Measurements from ENCODE around the gene CTRL.

Gene CTRL

DNA sequence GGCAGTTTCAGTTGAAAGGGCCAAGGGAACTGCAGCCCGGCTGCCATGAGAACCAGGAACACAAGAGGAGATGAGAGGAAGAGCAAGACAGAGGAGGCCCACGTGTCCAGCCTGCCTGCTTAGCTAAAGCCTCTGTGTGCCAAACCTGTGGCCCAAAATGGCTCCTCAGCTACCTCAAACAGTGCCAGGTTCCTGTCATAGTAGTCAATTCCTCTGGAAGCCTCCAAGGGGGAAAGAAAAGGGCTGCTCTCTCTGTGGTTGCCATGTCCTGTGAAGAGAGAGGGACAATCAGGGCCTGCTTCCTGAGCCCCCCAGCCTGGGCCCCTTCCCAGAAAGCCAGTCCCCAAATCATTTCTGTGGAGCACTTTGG, 31.6 kb upstream of the CTRL start:
- DNase-seq (ENCODE audit: low read depth in 2 of 2, low spot score in 1 of 2) = no peak

- DNase-seq (ENCODE audit: low read depth in 2 of 2, low spot score in 1 of 2) = no peak
Measured at GRCh38 chr16:67962135-67962534, 30.5 kb upstream of the CTRL start.

DNA sequence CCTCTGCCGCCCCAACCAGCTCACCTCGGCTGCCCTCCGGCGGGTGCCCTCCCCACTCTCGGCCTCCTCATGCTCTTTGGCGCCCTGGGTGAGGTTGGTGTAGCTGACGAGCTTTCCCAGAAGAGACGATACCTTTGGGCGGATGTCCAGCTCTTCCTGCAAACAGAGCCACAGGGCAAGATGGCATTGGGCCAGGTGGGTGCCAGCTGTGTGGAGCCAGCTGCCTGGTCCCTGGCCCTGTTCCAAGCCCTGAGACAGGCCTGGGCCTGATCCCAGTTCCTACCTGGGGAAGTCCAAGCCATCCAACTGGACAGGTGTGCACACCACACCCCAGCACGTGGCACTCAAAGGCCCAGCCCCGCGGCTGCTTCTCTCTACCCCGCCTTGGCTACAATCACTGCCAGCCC, 29.9 kb upstream of the CTRL start:
- no peak for DNase-seq (ENCODE audit: low read depth in 2 of 2, low spot score in 1 of 2)

DNA sequence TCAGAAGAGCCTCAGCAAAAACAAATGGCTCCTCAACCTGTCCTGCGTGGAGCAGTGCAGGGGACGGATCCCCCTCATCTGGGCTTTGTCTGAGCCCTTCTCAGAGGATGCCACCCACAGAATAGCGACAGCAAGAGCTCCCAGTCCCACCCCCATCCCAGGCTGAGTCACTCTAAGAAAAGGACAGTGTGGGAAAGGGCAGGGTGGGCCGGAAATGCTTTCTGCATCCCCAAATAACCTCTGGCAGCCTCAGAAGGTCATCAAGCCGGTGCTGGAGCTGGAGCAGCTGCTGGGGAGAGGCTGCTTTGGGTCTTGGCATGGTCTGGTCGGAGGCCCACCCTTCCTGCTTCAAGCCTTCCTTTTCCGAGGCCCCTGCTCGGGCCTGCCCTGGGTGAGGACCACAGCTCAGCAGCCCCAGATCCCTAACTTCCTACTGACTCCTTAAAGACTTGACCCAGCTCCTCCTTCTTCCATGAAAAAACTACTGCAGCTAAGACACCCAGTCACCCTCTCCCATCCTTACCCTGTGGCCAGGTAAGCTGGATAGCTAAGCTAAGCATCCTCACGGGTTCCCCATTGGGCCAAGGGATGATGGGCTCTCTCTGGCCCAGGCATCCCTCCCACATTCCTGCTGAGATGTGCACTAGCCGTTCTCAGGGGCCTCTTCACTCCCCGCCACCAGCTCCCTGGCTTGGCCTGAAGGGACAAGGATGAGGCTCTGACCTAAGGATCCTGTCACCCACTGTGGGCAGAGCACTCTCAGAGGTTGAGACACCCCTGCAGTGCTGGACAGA, 28.1 kb upstream of the CTRL start:
- DNase-seq (ENCODE audit: low read depth in 2 of 2, low spot score in 1 of 2) = no peak

DNA sequence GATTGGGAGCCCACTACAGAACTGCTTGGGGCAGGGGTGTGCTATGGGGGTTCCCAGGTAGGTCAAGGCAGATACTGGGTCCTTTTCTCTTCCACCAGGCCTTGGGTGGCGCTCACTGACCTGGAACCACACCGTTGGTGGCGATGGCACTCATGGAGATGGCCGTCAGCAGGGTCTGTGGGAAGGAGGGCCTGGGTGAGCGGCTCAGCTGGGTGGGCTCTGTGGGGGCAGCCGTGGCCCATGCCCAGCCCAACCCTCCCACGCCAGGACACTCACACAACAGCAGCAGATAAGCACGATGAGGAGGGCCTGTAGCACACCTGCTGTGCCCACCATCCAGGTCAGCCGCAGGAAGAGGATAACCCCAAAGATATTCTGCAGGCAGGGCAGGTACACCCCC, 26.0 kb upstream of the CTRL start:
- no peak for DNase-seq (ENCODE audit: low read depth in 2 of 2, low spot score in 1 of 2)

- DNase-seq (ENCODE audit: low read depth in 2 of 2, low spot score in 1 of 2) = no peak
Measured at GRCh38 chr16:67954421-67955196, 22.9 kb upstream of the CTRL start.

DNA sequence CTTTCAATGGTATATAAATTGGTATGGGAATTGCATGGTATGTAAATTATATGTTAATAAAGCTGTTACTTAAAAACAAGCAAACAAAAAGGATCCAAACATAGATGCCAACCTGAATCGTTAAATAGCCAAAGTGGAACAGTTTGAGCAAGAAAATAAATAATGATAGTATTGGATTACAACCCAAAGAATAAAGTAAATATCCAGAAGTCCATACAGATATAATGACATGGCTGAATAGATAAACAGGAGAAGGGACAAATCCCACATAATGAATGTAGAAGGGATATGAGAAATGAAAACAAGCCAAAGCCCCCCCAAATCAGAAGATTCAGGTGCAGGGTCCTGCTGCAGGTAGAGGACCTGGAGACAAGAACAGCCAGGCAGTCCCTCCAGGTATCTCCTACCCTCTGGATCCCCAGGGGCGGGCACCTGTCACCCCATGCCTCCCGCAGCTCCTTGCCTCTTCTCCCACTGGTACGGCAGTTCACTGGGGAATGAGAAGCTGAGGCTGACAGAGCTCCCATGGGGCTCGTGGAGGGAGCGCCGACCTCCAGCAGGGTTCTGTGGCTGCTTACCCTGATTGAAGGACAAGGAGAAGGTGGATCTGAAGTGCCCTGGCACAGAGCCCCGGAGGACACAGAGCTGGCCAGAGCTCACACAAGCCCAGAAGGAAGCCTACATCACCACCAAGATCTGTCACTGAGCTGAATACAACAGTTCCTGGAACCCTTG, 22.1 kb upstream of the CTRL start:
- DNase-seq (ENCODE audit: low read depth in 2 of 2, low spot score in 1 of 2) = no peak

DNA sequence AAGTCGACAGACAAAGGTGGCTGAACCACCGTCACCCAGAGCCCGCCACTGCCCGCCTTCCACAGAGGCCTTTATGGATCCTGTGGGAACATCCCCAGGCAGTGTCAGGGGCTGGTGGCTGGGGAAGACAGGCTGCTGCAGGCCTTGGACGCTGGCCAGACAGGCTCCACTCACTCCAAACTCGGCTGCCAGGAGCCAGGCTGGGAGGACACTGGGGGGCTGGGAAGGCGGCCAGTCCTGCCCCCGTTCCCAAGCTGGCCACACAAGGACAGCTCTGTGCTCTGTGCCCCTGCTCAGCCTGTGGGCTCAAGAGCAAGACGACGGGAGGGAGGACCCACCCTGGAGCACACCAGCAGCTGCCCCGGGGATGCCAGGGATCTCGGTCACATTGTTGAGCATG, 19.8 kb upstream of the CTRL start:
- DNase-seq (ENCODE audit: low read depth in 2 of 2, low spot score in 1 of 2) = no peak

DNA sequence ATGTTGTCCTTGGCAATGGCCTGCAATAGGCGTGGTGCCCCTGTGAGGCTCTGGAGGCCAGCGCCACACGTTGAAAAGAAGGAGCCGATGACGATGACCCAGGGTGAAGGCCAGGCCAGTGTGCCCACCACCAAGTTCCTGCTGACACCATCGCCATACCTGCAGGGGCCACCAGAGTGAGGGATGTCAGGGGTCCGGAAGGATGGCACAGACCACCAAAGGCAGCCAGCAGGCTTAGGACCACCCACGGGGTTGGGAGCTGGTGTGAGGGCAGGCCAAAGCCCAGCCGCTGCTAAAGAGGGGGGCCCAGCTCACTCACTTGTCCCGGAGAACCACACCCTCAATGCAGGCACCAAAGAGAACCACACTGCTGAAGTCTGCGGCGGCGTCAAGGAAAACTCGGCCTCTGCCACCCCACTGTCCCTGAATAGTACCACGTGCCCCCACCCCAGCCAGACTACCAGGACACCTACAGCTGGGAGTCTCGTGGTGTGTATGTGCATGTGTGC, 18.7 kb upstream of the CTRL start:
- DNase-seq (ENCODE audit: low read depth in 2 of 2, low spot score in 1 of 2) = no peak

- no peak for DNase-seq (ENCODE audit: low read depth in 2 of 2, low spot score in 1 of 2)
Measured at GRCh38 chr16:67949645-67950044, 18.0 kb upstream of the CTRL start.

DNA sequence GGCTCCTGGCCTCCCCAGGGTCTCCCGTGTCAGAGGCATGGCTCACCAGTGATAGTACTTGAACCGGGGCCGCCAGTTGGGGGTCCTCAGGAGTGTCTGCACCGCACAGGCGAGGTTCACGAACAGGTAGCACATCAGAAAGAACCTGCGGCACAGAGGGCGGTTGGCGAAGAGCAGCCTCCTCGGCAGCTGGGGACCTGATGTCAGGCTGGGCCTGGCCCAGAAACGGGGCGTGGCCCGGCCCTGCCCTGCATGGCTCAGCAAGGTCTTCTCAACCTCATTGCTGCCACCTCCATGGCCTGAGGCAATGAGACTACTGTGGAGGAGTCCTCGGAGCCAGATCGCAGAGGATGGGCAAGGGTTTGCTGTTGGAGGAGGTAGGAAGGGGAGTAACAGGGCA, 16.4 kb upstream of the CTRL start:
- DNase-seq (ENCODE audit: low read depth in 2 of 2, low spot score in 1 of 2) = no peak

- DNase-seq (ENCODE audit: low read depth in 2 of 2, low spot score in 1 of 2) = no peak
Measured at GRCh38 chr16:67946966-67947558, 15.4 kb upstream of the CTRL start.

GRCh38 chr16:67946128-67946569, 14.5 kb upstream of the CTRL start:
- DNase-seq (ENCODE audit: low read depth in 2 of 2, low spot score in 1 of 2) = no peak

DNA sequence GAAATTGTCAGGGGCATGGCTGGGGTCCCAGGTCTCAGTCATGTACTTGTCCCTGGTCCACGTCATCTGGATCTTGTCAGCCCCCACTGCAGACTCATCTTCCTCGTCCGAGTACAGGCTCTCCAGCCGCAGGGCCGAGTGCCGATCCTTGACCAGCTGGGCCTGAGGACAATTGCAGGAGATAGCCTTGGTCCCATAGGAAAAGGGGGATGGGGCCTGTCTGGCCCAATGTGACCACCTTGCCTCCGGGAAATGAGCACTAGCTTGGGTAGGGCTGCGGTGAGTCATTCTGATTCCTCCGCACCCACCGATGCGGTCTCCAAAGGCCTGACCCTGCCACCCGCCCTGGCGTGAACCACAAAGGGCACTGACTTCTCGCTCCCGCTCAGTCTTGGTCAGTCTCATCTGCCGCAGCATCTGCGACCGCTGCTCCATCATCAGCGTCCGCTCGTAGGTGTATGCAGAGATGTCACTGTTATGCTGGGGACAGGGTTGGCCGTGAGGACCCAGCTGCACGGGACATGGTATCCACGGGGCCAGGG, 13.8 kb upstream of the CTRL start:
- DNase-seq (ENCODE audit: low read depth in 2 of 2, low spot score in 1 of 2) = no peak

DNA sequence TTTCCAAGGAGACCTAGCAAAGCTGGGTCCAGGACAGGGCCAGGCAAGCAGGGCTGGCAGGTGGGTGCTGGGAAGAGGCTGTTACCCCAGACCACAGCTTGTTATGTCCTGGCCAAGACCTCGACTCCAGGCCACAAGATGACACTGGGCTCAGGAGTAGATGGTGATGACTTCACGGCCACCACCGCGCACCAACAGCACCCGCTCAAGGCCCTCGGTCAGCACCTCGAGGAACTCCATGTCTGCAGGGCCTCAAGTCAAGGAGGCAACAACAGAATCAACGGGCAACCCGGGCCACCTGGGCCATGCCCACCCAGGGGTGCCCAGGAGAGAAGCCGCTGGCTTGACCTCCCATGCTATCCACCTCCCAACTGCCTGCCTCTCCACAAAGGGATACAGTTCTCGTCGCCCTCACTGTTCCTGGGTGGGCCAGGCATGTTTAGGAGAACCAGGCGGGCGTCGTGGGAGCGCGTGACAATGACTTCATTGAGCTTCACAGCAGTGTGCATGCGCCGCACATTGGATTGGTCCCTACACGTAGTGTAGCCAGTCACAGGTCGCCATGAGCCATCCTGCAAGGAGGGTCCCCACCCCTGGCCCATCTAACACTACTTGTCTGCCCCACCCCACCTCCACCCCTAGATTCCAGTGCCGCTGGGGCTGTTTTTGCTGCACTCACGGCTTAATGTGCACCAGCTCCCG, 13.2 kb upstream of the CTRL start:
- DNase-seq (ENCODE audit: low read depth in 2 of 2, low spot score in 1 of 2) = no peak

GRCh38 chr16:67943619-67944504, 12.2 kb upstream of the CTRL start, which contains the start of gene LCAT:
Gene LCAT, minus strand, starts transcription at chr16:67944120. Its CDS starts 19 bp downstream, at chr16:67944101.
- no peak for DNase-seq (ENCODE audit: low read depth in 2 of 2, low spot score in 1 of 2)

DNA sequence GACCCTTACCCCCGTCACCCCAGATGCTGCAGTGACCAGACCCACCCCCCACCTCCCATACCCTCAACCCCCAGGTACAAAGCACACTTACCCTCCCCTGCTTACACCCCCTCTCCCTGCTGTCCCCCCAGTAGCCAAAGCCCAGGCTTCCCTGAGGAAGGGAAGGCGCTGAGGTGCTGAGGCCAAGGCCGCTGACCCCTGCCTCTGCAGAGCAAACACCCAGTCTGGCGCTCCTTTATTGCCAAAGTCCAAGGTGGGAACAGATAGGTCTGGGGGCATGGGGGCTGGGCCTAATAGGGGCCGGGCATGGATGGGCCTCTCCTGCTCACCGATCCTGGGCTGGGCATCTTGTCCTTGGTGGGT, 11.6 kb upstream of the CTRL start:
- DNase-seq (ENCODE audit: low read depth in 2 of 2, low spot score in 1 of 2) = no peak

DNA sequence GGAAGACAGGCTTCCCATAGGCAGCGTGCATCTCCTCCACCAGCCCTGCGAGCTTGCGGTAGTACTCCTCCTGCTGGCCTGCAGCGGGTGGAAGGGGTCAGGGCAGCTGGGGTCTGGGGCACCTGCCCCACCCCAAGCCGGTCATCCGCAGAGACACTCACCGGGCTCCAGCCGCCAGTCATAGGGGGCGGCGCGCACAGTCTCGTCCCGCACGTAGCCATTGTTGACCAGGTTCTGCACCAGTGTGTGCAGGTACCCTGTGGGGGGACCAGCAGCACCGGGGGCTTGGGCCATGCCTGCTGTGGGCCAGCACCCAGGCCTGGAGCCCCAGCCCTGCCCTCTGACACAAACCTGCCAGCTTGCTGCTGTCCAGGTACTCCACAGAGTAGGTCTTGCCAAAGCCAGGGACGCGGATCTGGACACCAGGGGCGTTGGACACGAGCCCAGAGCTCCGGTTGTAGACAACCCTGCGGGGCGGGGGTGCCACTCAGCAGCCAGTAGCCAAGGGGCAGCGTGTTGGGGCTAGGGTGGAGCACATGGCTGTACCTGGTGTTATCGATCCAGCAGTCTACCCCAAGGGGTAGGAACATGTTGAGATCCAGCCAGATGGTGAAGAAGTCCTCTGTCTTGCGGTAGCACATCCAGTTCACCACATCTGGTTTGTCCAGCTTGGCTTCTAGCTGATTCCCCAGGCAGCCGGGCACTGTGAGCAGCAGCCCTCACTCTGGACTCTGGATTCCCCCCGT, 11.0 kb upstream of the CTRL start:
- no peak for DNase-seq (ENCODE audit: low read depth in 2 of 2, low spot score in 1 of 2)

DNA sequence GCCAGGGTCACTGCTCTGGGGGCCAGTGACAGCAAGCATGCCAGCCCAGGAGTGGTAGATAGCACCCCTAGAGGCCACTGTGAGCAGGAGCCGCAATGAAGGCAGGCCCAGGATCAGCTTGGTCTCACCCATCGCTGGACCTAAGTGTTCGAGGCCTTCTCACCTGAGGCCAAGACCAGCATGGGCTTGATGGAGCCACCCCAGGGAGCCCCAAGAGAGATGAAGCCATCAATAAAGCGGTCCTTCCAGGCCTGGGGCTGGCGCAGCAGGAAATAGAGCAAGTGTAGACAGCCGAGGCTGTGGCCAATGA, 10.5 kb upstream of the CTRL start:
- DNase-seq (ENCODE audit: low read depth in 2 of 2, low spot score in 1 of 2) = peak in 1 of 2 donors; percentile 10

Measured in stimulated activated CD8-positive, alpha-beta memory T cell treated with anti-CD3 and anti-CD28 coated beads, Interleukin-4, amount 100 ng/mL, for 1 hour (primary cell).